Fibroblast of lung (primary cell): ENCODE measurements around the gene ZBTB16.

Source experiments
- CTCF ChIP-seq, 2 donors: IDR thresholded peaks in 1 of 2; conservative IDR thresholded peaks in 1 of 2; 1 replicate in 1 of 2; 2 replicates in 1 of 2; pipeline ENCODE4 v1.5.1; 2011 to 2012; ENCODE audit warnings: low read length in 2 of 2, control low read depth in 1 of 2, inconsistent platforms in 1 of 2, low read depth in 1 of 2, mild to moderate bottlenecking in 1 of 2
- EZH2 ChIP-seq: IDR thresholded peaks from 2 replicates; pipeline ENCODE4 v1.5.1; 2012; ENCODE audit warnings: low read length, control low read depth, mild to moderate bottlenecking; ENCODE audit errors: missing control alignments

DNA sequence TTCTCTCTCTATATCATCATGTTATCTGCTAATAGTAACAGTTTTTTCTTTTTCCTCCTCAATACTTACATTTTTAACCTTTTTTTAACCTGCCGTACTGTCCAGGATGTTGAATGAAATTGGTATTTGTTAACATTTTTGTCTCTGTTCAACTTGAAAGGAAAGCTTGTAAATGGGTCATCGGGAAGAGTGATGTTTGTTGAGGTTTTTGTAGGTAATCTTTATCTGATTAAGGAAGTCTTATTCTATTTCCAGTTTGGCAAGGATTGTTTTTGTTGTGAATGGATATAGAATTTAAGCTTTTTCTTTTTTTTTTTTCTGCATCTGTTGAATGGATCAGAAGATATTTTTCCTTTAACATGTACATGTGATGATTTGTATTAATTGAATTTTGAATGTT lies 228.6 kb downstream of the ZBTB16 start:
- TF ChIP-seq CTCF (conservative IDR thresholded peaks at IDR 0.05 in 1 of 2, IDR thresholded peaks at IDR 0.05 in 1 of 2; ENCODE audit: low read depth in 1 of 2, low read length in 2 of 2) (no peak), EZH2 (no peak)
